Measurements from ENCODE around the gene RAB8B. TPM values are rescaled to one million over a fixed set of nuclear protein-coding genes. Genes with fewer than 3 reads are reported as not detected.

Gene RAB8B
- total and polyA plus RNA-seq, 2 experiments from 2014 or later: 16.4 to 36.9 TPM

GRCh38 chr15:63210151-63211091 is 21.0 kb downstream of the RAB8B start:
- WGBS (ENCODE audit: low lambda C conversion rate, missing lambda C conversion rate): 53% methylated on average over 5 of the region's 5 CpGs
- Histone ChIP-seq H3K27ac (peak overlapping the region; percentile 63), H3K4me2 (peak overlapping the region; percentile 58), H2AFZ (no peak overlapping the region), H4K20me1 (ENCODE audit: insufficient read depth, poor library complexity, severe bottlenecking) (no peaks in the 10 kb centered on the region), H3K4me1 (ENCODE audit: insufficient read depth) (peaks cover 35% of the 10 kb centered on the region), H3K9me2 (replicated peaks; ENCODE audit: insufficient read depth) (no peaks in the 10 kb centered on the region), H3K9me3 (ENCODE audit: low read depth) (no peaks in the 10 kb centered on the region), H3K79me2 (peaks cover 63% of the 10 kb centered on the region), H3K27me3 (no peaks in the 10 kb centered on the region), H3K4me3 (no peak overlapping the region), H3K36me3 (replicated peaks; ENCODE audit: insufficient read depth, low read depth) (no peaks in the 10 kb centered on the region)
- no peak for DNase-seq (ENCODE audit: low spot score)
- TF ChIP-seq EZH2 (IDR thresholded peaks at IDR 0.05; ENCODE audit: borderline replicate concordance) (no peak), EZH2phosphoT487 (IDR thresholded peaks at IDR 0.05; ENCODE audit: low read depth, severe bottlenecking, unreplicated experiment) (no peak)
- TF ChIP-seq, protein P1, sequence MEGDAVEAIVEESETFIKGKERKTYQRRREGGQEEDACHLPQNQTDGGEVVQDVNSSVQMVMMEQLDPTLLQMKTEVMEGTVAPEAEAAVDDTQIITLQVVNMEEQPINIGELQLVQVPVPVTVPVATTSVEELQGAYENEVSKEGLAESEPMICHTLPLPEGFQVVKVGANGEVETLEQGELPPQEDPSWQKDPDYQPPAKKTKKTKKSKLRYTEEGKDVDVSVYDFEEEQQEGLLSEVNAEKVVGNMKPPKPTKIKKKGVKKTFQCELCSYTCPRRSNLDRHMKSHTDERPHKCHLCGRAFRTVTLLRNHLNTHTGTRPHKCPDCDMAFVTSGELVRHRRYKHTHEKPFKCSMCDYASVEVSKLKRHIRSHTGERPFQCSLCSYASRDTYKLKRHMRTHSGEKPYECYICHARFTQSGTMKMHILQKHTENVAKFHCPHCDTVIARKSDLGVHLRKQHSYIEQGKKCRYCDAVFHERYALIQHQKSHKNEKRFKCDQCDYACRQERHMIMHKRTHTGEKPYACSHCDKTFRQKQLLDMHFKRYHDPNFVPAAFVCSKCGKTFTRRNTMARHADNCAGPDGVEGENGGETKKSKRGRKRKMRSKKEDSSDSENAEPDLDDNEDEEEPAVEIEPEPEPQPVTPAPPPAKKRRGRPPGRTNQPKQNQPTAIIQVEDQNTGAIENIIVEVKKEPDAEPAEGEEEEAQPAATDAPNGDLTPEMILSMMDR (IDR thresholded peaks at IDR 0.05; ENCODE audit: poor library complexity): no peak

DNA sequence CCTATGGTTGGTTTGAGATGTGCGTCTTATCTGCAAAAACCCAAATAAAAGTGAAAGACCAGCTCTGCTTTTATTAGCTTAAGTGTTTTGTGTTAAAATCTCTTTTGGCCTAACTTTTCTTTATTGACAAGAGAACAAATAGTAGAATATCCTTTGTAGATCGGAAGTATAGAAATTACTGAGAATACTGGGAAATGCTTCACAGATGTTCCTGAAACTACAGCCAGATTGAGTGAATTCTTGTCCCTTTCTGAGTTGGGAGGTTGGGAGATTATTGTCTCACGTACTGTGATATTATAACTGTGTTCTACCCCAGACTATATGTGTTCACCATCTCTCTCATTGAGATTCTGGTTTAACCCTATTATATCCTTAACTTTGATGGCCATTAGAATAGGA is 21.7 kb downstream of the RAB8B start:
- H3K79me2 ChIP-seq: peaks cover 63% of the 10 kb centered on the region
- H2AFZ ChIP-seq: no peak overlapping the region
- H3K4me3 ChIP-seq: no peak overlapping the region
- 50% methylated on average over 3 of the region's 3 CpGs for WGBS (ENCODE audit: low lambda C conversion rate, missing lambda C conversion rate)
- no peaks in the 10 kb centered on the region for H3K9me2 ChIP-seq (replicated peaks; ENCODE audit: insufficient read depth)
- H3K4me2 ChIP-seq: peak overlapping the region; percentile 58
- H3K27ac ChIP-seq: peak overlapping the region; percentile 63
- H4K20me1 ChIP-seq (ENCODE audit: insufficient read depth, poor library complexity, severe bottlenecking): no peaks in the 10 kb centered on the region
- peaks cover 35% of the 10 kb centered on the region for H3K4me1 ChIP-seq (ENCODE audit: insufficient read depth)
- TF ChIP-seq EZH2 (IDR thresholded peaks at IDR 0.05; ENCODE audit: borderline replicate concordance) (no peak), EZH2phosphoT487 (IDR thresholded peaks at IDR 0.05; ENCODE audit: low read depth, severe bottlenecking, unreplicated experiment) (no peak)
- TF ChIP-seq, protein P1 (IDR thresholded peaks at IDR 0.05; ENCODE audit: poor library complexity): no peak
- no peak for DNase-seq (ENCODE audit: low spot score)
- H3K36me3 ChIP-seq (replicated peaks; ENCODE audit: insufficient read depth, low read depth): no peaks in the 10 kb centered on the region
- no peaks in the 10 kb centered on the region for H3K9me3 ChIP-seq (ENCODE audit: low read depth)
- no peaks in the 10 kb centered on the region for H3K27me3 ChIP-seq

GRCh38 chr15:63211549-63211948 is 22.1 kb downstream of the RAB8B start:
- TF ChIP-seq EZH2 (IDR thresholded peaks at IDR 0.05; ENCODE audit: borderline replicate concordance) (no peak), EZH2phosphoT487 (IDR thresholded peaks at IDR 0.05; ENCODE audit: low read depth, severe bottlenecking, unreplicated experiment) (no peak)
- TF ChIP-seq, protein P1 (IDR thresholded peaks at IDR 0.05; ENCODE audit: poor library complexity): no peak
- H3K4me2 ChIP-seq: peak overlapping the region; percentile 44
- peaks cover 35% of the 10 kb centered on the region for H3K4me1 ChIP-seq (ENCODE audit: insufficient read depth)

More at GRCh38 chr15:63211549-63211948, 22.1 kb downstream of the RAB8B start:
- Histone ChIP-seq H2AFZ (no peak overlapping the region), H3K79me2 (peaks cover 61% of the 10 kb centered on the region), H3K27ac (peak overlapping the region; percentile 63), H3K4me3 (no peak overlapping the region), H3K9me3 (ENCODE audit: low read depth) (no peaks in the 10 kb centered on the region), H3K9me2 (replicated peaks; ENCODE audit: insufficient read depth) (no peaks in the 10 kb centered on the region), H4K20me1 (ENCODE audit: insufficient read depth, poor library complexity, severe bottlenecking) (no peaks in the 10 kb centered on the region), H3K36me3 (replicated peaks; ENCODE audit: insufficient read depth, low read depth) (no peaks in the 10 kb centered on the region), H3K27me3 (no peaks in the 10 kb centered on the region)
- no peak for DNase-seq (ENCODE audit: low spot score)
- WGBS (ENCODE audit: low lambda C conversion rate, missing lambda C conversion rate): 96% methylated on average over 2 of the region's 2 CpGs
